GM23248 (cell line): Measurements from ENCODE around the gene ANTXR2. TPM values are rescaled to one million over a fixed set of nuclear protein-coding genes. Genes with fewer than 3 reads are reported as not detected.

Experiments
- DNase-seq: peaks from one replicate; pipeline ENCODE4 v3.0.0-alpha.2; 2015
- H2AFZ ChIP-seq: fragments of 200-600 bp; sonication (generic); 2 replicates; pipeline ENCODE4 v1.6.1; 2016; ENCODE audit warnings: antibody characterized with exemption
- H3F3A ChIP-seq: fragments of 200-600 bp; sonication (generic); 2 replicates; pipeline ENCODE4 v1.6.1; 2016; ENCODE audit warnings: mild to moderate bottlenecking, antibody characterized with exemption, mixed run types; ENCODE audit not compliant: insufficient read depth
- H3K27ac ChIP-seq: fragments of 200-600 bp; sonication (generic); 2 replicates; pipeline ENCODE4 v1.5.1; 2016; ENCODE audit warnings: mild to moderate bottlenecking
- H3K27me3 ChIP-seq: fragments of 200-600 bp; sonication (generic); replicated peaks from 2 replicates; pipeline ENCODE4 v1.6.1; 2016; ENCODE audit warnings: mild to moderate bottlenecking; ENCODE audit not compliant: insufficient read depth
- H3K36me3 ChIP-seq: fragments of 200-600 bp; sonication (generic); 2 replicates; pipeline ENCODE4 v1.6.1; 2016; ENCODE audit warnings: low read depth, mild to moderate bottlenecking
- H3K4me1 ChIP-seq: fragments of 200-600 bp; sonication (generic); 2 replicates; pipeline ENCODE4 v1.6.1; 2016; ENCODE audit warnings: mild to moderate bottlenecking; ENCODE audit not compliant: insufficient read depth
- H3K4me2 ChIP-seq: fragments of 200-600 bp; sonication (generic); one replicate; pipeline ENCODE4 v1.6.1; 2016; ENCODE audit warnings: mild to moderate bottlenecking; ENCODE audit not compliant: unreplicated experiment
- H3K4me3 ChIP-seq: fragments of 200-600 bp; sonication (generic); 2 replicates; pipeline ENCODE4 v1.5.1; 2016; ENCODE audit warnings: mild to moderate bottlenecking
- H3K79me2 ChIP-seq: fragments of 200-600 bp; sonication (generic); 2 replicates; pipeline ENCODE4 v1.6.1; 2016; ENCODE audit warnings: mild to moderate bottlenecking; ENCODE audit not compliant: insufficient read depth
- H3K9ac ChIP-seq: fragments of 200-600 bp; sonication (generic); 2 replicates; pipeline ENCODE4 v1.6.1; 2016; ENCODE audit warnings: mild to moderate bottlenecking
- H3K9me2 ChIP-seq: fragments of 200-600 bp; sonication (generic); 2 replicates; pipeline ENCODE4 v1.6.1; 2016; ENCODE audit warnings: mixed run types, mild to moderate bottlenecking, moderate library complexity; ENCODE audit not compliant: insufficient read depth
- H3K9me3 ChIP-seq: fragments of 200-600 bp; sonication (generic); one replicate; pipeline ENCODE4 v1.6.1; 2017; ENCODE audit warnings: low read depth
- H4K20me1 ChIP-seq: fragments of 200-600 bp; sonication (generic); 2 replicates; pipeline ENCODE4 v1.6.0; 2016; ENCODE audit not compliant: insufficient read depth
- EZH2 ChIP-seq: fragments of 200-600 bp; sonication (generic); IDR thresholded peaks from 2 replicates; pipeline ENCODE4 v1.6.1; 2018; ENCODE audit warnings: antibody characterized with exemption, mild to moderate bottlenecking; ENCODE audit not compliant: insufficient read depth, poor library complexity, severe bottlenecking
- EZH2phosphoT487 ChIP-seq: fragments of 200-600 bp; sonication (generic); IDR thresholded peaks from 2 replicates; pipeline ENCODE4 v1.6.1; 2018; ENCODE audit warnings: antibody characterized with exemption, moderate library complexity, mild to moderate bottlenecking, low read depth; ENCODE audit not compliant: insufficient read depth
- WGBS, 2 experiments: methylation state at CpG; one replicate each; pipeline ENCODE4 v1.1.6; 2015 to 2017; ENCODE audit warnings: low lambda C conversion rate in 2 of 2, low coverage in 1 of 2; ENCODE audit errors: missing lambda C conversion rate in 2 of 2; 5-methylcytosine and 5-hydroxymethylcytosine counted together
- in situ Hi-C: fragments of 300-500 bp; cut with MboI; formaldehyde crosslinking; loops from 2 replicates; pipeline ENCODE4 v1.15.0; 2020
- polyA plus RNA-seq: library from polyadenylated mRNA; unstranded; fragments of >200 nt; fragmentation: Nextera tagmentation; extraction: Ambion mirVana; gene quantifications from 2 replicates; pipeline ENCODE4 v1.2.1, GENCODE V29; 2016
- total RNA-seq: library from RNA; depleted of rRNA; stranded (reverse); fragments of >200 nt; shearing (Covaris generic); gene quantifications from 2 replicates; pipeline ENCODE4 v1.2.3, GENCODE V29; 2014

The ANTXR2 gene
- total and polyA plus RNA-seq, 2 experiments from 2014 or later: 77.2 to 87.5 TPM

DNA sequence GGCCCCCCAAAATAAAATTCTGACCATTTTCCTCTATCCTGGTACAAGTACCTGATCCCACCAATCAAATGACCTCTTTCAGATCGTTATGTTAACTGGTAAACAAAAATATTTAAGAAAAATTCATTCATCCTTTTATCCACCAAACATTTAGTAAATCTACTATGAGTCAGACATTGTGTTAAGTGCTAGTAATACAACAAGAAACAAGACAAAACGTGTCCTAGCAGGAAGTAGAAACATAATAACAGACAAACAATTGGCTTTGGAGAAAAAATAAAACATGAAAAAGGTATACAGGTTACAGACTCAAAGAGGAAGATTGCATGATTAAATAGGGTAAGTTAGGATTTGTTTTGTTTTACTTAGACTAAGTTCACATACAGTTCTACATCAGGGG is 43.7 kb downstream of the ANTXR2 start:
- in situ Hi-C loops: no loop called here
- Histone ChIP-seq H3F3A (no peaks in the 10 kb centered on the region), H3K27me3 (no peaks in the 10 kb centered on the region), H3K27ac (no peak overlapping the region), H4K20me1 (no peaks in the 10 kb centered on the region), H3K4me3 (no peak overlapping the region), H2AFZ (no peak overlapping the region), H3K36me3 (peaks cover 57% of the 10 kb centered on the region), H3K79me2 (no peaks in the 10 kb centered on the region), H3K9me3 (no peaks in the 10 kb centered on the region), H3K4me1 (no peaks in the 10 kb centered on the region), H3K9me2 (no peaks in the 10 kb centered on the region), H3K9ac (no peak overlapping the region), H3K4me2 (no peak overlapping the region)
- TF ChIP-seq EZH2: no peak
- TF ChIP-seq EZH2phosphoT487: no peak
- 53 to 58% methylated on average over 2 of the region's 2 CpGs for WGBS, 2 experiments
- no peak for DNase-seq

DNA sequence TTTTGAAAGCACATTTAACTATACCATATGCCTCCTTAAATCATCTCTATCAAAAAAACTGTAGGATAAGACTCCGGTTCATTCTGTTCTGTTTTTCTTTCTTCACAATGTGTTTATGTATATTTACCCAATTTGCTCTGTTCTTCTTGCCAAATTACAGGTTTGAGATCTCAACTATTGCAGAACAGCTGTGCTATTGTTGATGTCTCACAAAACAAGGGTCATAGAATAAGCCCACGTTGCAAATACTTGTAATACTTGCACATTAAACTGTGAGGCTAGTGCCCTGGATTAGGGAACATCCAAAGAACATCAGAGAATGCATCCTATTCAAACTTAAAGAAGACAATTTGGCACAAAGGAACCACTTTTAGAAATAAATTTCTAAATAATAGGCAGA is 45.4 kb downstream of the ANTXR2 start:
- H3K79me2 ChIP-seq: no peaks in the 10 kb centered on the region
- H3K4me3 ChIP-seq: no peak overlapping the region
- H3K36me3 ChIP-seq: peaks cover 51% of the 10 kb centered on the region
- no peaks in the 10 kb centered on the region for H3K9me2 ChIP-seq
- peaks cover 2% of the 10 kb centered on the region; the same call in 1 of the 2 replicates for H3F3A ChIP-seq
- H3K9me3 ChIP-seq: no peaks in the 10 kb centered on the region
- H3K9ac ChIP-seq: no peak overlapping the region
- no peak for TF ChIP-seq EZH2
- no peak overlapping the region for H3K4me2 ChIP-seq
- H4K20me1 ChIP-seq: no peaks in the 10 kb centered on the region
- no peaks in the 10 kb centered on the region for H3K4me1 ChIP-seq
- no peak overlapping the region for H2AFZ ChIP-seq
- no peaks in the 10 kb centered on the region for H3K27me3 ChIP-seq
- in situ Hi-C loops: no loop called here
- H3K27ac ChIP-seq: no peak overlapping the region
- WGBS, 2 experiments: 58 to 59% methylated on average over 2 of the region's 2 CpGs
- DNase-seq: no peak

DNA sequence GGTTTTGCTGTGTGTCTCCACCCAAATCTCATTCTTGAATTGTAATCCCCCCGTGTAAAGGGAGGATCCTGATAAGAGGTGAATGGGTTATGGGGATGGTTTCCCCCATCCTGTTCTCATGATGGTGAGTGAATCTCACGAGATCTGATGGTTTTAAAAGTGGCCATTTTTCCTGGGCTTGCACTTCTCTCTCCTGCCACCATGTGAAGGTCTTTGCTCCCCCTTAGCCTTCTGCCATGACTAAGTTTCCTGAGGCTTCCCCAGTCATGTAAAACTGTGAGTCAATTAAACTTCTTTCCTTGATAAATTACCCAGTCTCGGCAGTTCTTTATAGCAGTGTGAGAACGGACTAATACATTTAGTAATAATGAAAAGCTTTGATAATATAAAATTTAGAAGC is 46.9 kb downstream of the ANTXR2 start:
- in situ Hi-C loops: no loop called here
- H3K27me3 ChIP-seq: no peaks in the 10 kb centered on the region
- H3K79me2 ChIP-seq: no peaks in the 10 kb centered on the region
- H3K4me2 ChIP-seq: no peak overlapping the region
- no peak overlapping the region for H3K4me3 ChIP-seq
- peaks cover 7% of the 10 kb centered on the region for H3K4me1 ChIP-seq
- DNase-seq: peak; percentile 8
- no peaks in the 10 kb centered on the region for H4K20me1 ChIP-seq
- H2AFZ ChIP-seq: no peak overlapping the region
- no peak for TF ChIP-seq EZH2
- TF ChIP-seq EZH2phosphoT487: no peak
- WGBS, 2 experiments: 94% methylated on average over 4 of the region's 4 CpGs
- no peaks in the 10 kb centered on the region for H3K9me2 ChIP-seq
- no peak overlapping the region for H3K9ac ChIP-seq
- no peaks in the 10 kb centered on the region for H3K9me3 ChIP-seq
- peaks cover 17% of the 10 kb centered on the region; the same call in 1 of the 2 replicates for H3F3A ChIP-seq
- peaks cover 39% of the 10 kb centered on the region for H3K36me3 ChIP-seq
- no peak overlapping the region for H3K27ac ChIP-seq

DNA sequence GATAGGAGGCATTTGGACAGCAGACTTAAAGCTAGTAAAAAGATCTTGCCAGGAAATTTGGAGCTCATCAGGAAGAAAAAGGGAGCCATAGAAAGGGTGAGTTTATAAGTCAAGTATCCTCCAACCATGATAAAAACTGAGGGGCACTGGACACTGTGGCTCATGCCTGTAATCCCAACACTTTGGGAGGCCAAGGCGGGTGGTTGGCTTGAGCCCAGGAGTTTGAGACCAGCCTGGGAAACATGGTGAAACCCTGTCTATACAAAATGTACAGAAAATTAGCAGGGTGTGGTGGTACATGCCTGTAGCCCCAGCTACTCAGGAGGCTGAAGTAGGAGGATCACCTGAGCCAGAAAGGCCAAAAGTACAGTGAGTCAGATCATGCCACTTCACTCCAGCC is 48.7 kb downstream of the ANTXR2 start:
- no peak for TF ChIP-seq EZH2phosphoT487
- no peak for TF ChIP-seq EZH2
- Histone ChIP-seq H3K4me3 (no peak overlapping the region), H3K27me3 (no peaks in the 10 kb centered on the region), H3K4me1 (peaks cover 15% of the 10 kb centered on the region), H4K20me1 (no peaks in the 10 kb centered on the region), H3K9me2 (no peaks in the 10 kb centered on the region), H3K4me2 (no peak overlapping the region), H3F3A (peaks cover 20% of the 10 kb centered on the region; the same call in 1 of the 2 replicates), H3K9me3 (no peaks in the 10 kb centered on the region), H3K27ac (no peak overlapping the region), H3K36me3 (peaks cover 30% of the 10 kb centered on the region), H2AFZ (no peak overlapping the region), H3K79me2 (no peaks in the 10 kb centered on the region), H3K9ac (no peak overlapping the region)
- in situ Hi-C loops: no loop called here
- WGBS, 2 experiments: 84 to 100% methylated on average over 1 of the region's 1 CpG
- no peak for DNase-seq

DNA sequence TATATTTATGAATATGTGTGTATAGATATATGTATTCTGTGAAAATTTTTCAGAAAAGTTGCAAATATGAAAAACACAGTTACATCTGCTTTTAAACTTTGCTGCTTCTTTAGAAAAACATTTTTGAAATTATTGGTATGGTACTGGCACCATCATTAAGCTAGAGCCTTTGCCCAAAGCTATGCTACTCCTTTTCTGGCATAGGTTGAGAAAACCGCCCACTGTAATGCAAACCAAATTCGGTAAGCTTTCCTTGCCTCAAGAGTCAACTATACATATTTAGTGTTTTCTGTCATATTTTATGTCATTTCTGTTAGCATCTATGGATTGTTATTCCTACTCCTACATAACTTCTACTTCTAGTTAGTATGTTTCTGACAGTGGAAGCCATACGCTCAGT is 50.7 kb downstream of the ANTXR2 start:
- Histone ChIP-seq H3K4me2 (no peak overlapping the region), H3K79me2 (no peaks in the 10 kb centered on the region), H3K27me3 (no peaks in the 10 kb centered on the region), H3K9me3 (no peaks in the 10 kb centered on the region), H3K9ac (no peak overlapping the region), H3K4me1 (peaks cover 28% of the 10 kb centered on the region), H3K27ac (no peak overlapping the region), H3K4me3 (no peak overlapping the region), H2AFZ (no peak overlapping the region), H4K20me1 (no peaks in the 10 kb centered on the region), H3K9me2 (no peaks in the 10 kb centered on the region), H3F3A (peaks cover 37% of the 10 kb centered on the region), H3K36me3 (peaks cover 38% of the 10 kb centered on the region)
- DNase-seq: no peak
- TF ChIP-seq EZH2phosphoT487: no peak
- WGBS, 2 experiments: 97 to 98% methylated on average over 3 of the region's 3 CpGs
- in situ Hi-C loops: no loop called here
